Epithelial cell of proximal tubule (primary cell): ENCODE measurements around the gene MAGI2. TPM values are rescaled to one million over a fixed set of nuclear protein-coding genes. Genes with fewer than 3 reads are reported as not detected.
"Not testable (repeated sequence)": the region's sequence is repeated elsewhere in the genome, so short reads cannot be mapped to it uniquely, and the experiment has no call there.

Source experiments
- DNase-seq: peaks from one replicate; pipeline ENCODE4 v3.0.0-alpha.2; 2011; ENCODE audit warnings: low read depth
- H3K4me3 ChIP-seq: 2 replicates; pipeline ENCODE4 v1.5.1; 2011; ENCODE audit warnings: low read depth, mild to moderate bottlenecking, low read length
- CTCF ChIP-seq: conservative IDR thresholded peaks from 2 replicates; pipeline ENCODE4 v1.5.1; 2012; ENCODE audit warnings: low read depth, mild to moderate bottlenecking, low read length
- total RNA-seq: library from RNA; depleted of rRNA; stranded (reverse); fragments of >200 nt; gene quantifications from 2 replicates; pipeline ENCODE4 v1.2.3, GENCODE V29; 2015

MAGI2 gene
- total RNA-seq, 1 donor from 2014 or later: 0.92 TPM

- H3K4me3 ChIP-seq: no peak overlapping the region
- DNase-seq: no peak
- TF ChIP-seq CTCF: no peak
Observed at GRCh38 chr7:79079919-79080554, 373.4 kb downstream of the MAGI2 start.

GRCh38 chr7:79078273-79078672 is 375.2 kb downstream of the MAGI2 start:
- no peak for TF ChIP-seq CTCF
- no peak overlapping the region for H3K4me3 ChIP-seq
- no peak for DNase-seq

DNA sequence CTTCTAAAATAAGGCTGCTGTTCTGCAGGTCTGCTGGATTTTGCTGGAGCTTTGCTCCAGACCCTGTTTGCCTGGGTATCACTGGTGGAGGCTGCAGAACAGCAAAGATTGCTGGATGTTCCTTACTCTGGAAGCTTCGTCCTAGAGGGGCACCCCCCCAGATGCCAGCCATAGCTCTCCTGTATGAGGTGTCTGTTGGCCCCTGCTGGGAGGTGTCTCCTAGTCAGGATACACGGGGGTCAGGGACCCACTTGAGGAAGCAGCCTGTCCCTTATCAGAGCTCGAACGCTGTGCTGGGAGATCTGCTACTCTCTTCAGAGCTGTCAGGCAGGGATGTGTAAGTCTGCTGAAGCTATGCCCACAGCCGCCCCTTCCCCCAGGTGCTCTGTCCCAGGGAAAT is 382.3 kb downstream of the MAGI2 start:
- not testable (repeated sequence) for DNase-seq, H3K4me3 ChIP-seq

- no peak for DNase-seq
- TF ChIP-seq CTCF: no peak
- H3K4me3 ChIP-seq: no peak overlapping the region
Observed at GRCh38 chr7:79064187-79064823, 389.2 kb downstream of the MAGI2 start.

- peak; percentile 31 for TF ChIP-seq CTCF
- H3K4me3 ChIP-seq: no peak overlapping the region
- DNase-seq: no peak
Observed at GRCh38 chr7:79063019-79063698, 390.3 kb downstream of the MAGI2 start.

DNA sequence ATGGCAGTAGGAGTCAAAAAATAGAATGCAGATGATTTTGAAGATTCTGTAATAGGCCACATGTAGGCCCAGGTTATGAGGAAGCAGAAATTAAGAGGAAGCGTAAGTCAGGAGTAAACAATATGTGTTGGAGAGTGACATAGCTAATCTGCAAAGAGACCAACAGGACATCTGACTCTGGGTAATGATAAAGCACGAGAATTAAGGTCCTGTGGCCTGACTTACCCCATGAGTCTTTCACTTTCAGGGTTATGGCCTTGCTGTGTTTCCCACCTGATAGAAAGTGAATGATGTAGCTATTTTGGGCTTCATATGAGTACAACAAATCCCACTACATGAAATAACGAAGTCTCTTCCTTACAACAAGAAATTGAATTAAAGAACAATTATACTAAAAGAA is 393.0 kb downstream of the MAGI2 start:
- TF ChIP-seq CTCF: no peak
- no peak overlapping the region for H3K4me3 ChIP-seq
- no peak for DNase-seq

- TF ChIP-seq CTCF: no peak
- no peak overlapping the region for H3K4me3 ChIP-seq
- peak; percentile 16 for DNase-seq
Observed at GRCh38 chr7:79055722-79056415, 397.6 kb downstream of the MAGI2 start.
